ENCODE measurements around the gene ZNF79.

Gene ZNF79

GRCh38 chr9:127398715-127399400 lies 25.3 kb upstream of the ZNF79 start:
- DNase-seq: no peak

GRCh38 chr9:127399736-127400269 lies 24.4 kb upstream of the ZNF79 start:
- DNase-seq: no peak

- no peak for DNase-seq
Observed at GRCh38 chr9:127402401-127403090, 21.6 kb upstream of the ZNF79 start.

GRCh38 chr9:127403507-127404192 lies 20.5 kb upstream of the ZNF79 start:
- no peak for DNase-seq

- DNase-seq: no peak
Observed at GRCh38 chr9:127404631-127405030, 19.6 kb upstream of the ZNF79 start.

- DNase-seq: no peak
Observed at GRCh38 chr9:127405344-127406125, 18.6 kb upstream of the ZNF79 start.

- DNase-seq: no peak
Observed at GRCh38 chr9:127406799-127407491, 17.2 kb upstream of the ZNF79 start.

- no peak for DNase-seq
Observed at GRCh38 chr9:127407492-127407843, 16.7 kb upstream of the ZNF79 start.

GRCh38 chr9:127411122-127411521 lies 13.1 kb upstream of the ZNF79 start:
- DNase-seq: no peak

- no peak for DNase-seq
Observed at GRCh38 chr9:127415141-127415540, 9.0 kb upstream of the ZNF79 start.

- DNase-seq: no peak
Observed at GRCh38 chr9:127415657-127416056, 8.5 kb upstream of the ZNF79 start.

GRCh38 chr9:127417131-127418036 lies 6.8 kb upstream of the ZNF79 start:
- peak; percentile 46 for DNase-seq

GRCh38 chr9:127418037-127418471 lies 6.1 kb upstream of the ZNF79 start:
- DNase-seq: peak; percentile 10

GRCh38 chr9:127419348-127419747 lies 4.8 kb upstream of the ZNF79 start:
- DNase-seq: no peak

GRCh38 chr9:127421057-127421456 lies 3.1 kb upstream of the ZNF79 start:
- no peak for DNase-seq

- DNase-seq: no peak
Observed at GRCh38 chr9:127422133-127422782, 1.9 kb upstream of the ZNF79 start.

GRCh38 chr9:127422787-127423186 lies 1.4 kb upstream of the ZNF79 start:
- DNase-seq: no peak

GRCh38 chr9:127423476-127423933 lies 677 bp upstream of the ZNF79 start:
- DNase-seq: no peak

- DNase-seq: no peak
Observed at GRCh38 chr9:127424676-127424999, 456 bp downstream of the ZNF79 start.

- DNase-seq: no peak
Observed at GRCh38 chr9:127426756-127427155, 2.6 kb downstream of the ZNF79 start.

GRCh38 chr9:127428348-127428747 lies 4.2 kb downstream of the ZNF79 start:
- DNase-seq: no peak

All from NCI-H2029 treated with DMSO at 0.1 percent for 48 hours (cell line).